GM10248 (cell line): ENCODE data around the gene PLCL2.

Experiments
- CTCF ChIA-PET: fragments of 300-600 bp; sonication (Branson Sonifier 250); formaldehyde crosslinking; extraction: SDS; loops from one replicate; lab custom pipeline; 2021; ENCODE audit warnings: antibody characterized with exemption; lab: Yijun Ruan, JAX
- POLR2A ChIA-PET: fragments of 350-650 bp; sonication (Branson Sonifier 250); formaldehyde crosslinking; extraction: SDS; loops from one replicate; lab custom pipeline; 2020; ENCODE audit warnings: antibody characterized with exemption; lab: Yijun Ruan, JAX
- DNase-seq: peaks from one replicate; pipeline ENCODE4 v3.0.0; 2012; ENCODE audit errors: extremely low spot score
- TF ChIP-seq, protein P1 (sequence below): IDR thresholded peaks from 2 replicates; pipeline ENCODE4 v1.5.1; 2012; ENCODE audit warnings: mild to moderate bottlenecking, low read depth; ENCODE audit errors: extremely low read depth, missing control alignments, control extremely low read depth

Gene PLCL2

GRCh38 chr3:16909802-16910201, 25.0 kb downstream of the PLCL2 start:
- POLR2A ChIA-PET, result no interaction called here
- TF ChIP-seq, protein P1, sequence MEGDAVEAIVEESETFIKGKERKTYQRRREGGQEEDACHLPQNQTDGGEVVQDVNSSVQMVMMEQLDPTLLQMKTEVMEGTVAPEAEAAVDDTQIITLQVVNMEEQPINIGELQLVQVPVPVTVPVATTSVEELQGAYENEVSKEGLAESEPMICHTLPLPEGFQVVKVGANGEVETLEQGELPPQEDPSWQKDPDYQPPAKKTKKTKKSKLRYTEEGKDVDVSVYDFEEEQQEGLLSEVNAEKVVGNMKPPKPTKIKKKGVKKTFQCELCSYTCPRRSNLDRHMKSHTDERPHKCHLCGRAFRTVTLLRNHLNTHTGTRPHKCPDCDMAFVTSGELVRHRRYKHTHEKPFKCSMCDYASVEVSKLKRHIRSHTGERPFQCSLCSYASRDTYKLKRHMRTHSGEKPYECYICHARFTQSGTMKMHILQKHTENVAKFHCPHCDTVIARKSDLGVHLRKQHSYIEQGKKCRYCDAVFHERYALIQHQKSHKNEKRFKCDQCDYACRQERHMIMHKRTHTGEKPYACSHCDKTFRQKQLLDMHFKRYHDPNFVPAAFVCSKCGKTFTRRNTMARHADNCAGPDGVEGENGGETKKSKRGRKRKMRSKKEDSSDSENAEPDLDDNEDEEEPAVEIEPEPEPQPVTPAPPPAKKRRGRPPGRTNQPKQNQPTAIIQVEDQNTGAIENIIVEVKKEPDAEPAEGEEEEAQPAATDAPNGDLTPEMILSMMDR, result no peak
- no peak for DNase-seq
- CTCF ChIA-PET, result interaction anchor here (1.2 to 3.6 kb wide), 4 partner anchors 11 to 325 kb away, joined by 3 to 23 read pairs (median 6); no protein-coding TSS in a partner anchor

GRCh38 chr3:16910207-16910606, 25.5 kb downstream of the PLCL2 start:
- no peak for DNase-seq
- CTCF ChIA-PET, result interaction anchor here (1.2 to 2.8 kb wide), 3 partner anchors 11 to 325 kb away, joined by 3 to 8 read pairs (median 3); no protein-coding TSS in a partner anchor
- POLR2A ChIA-PET, result no interaction called here
- TF ChIP-seq, protein P1, result no peak

DNA sequence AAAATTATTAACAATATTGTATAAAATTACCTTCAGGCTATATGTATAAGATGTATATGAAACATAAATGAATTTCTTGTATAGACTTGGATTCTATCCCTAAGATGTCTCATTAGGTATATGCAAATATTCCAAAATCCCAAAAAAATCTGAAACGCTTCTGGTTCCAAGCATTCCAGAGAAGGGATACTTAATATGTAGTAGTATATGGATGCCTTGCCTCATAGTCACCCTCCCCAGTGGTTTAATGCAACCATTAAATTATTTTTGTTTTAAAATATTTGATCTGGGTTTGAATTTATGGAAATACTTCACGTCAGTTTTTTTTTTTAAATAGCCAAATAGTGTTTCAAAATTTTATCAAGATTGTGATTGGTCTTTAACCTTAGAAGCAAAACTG, 27.2 kb downstream of the PLCL2 start:
- POLR2A ChIA-PET, result no interaction called here
- CTCF ChIA-PET, result interaction anchor here (1.3 kb wide), 1 partner anchor 17 kb away, joined by 3 read pairs; no protein-coding TSS in a partner anchor
- DNase-seq, result no peak
- TF ChIP-seq, protein P1, result no peak

- ChIA-PET CTCF (interaction anchor here (1.0 kb wide), 1 partner anchor 13 kb away, joined by 3 read pairs; no protein-coding TSS in a partner anchor), POLR2A (no interaction called here)
- DNase-seq, result peak; percentile 43
- TF ChIP-seq, protein P1, result no peak
Observed at GRCh38 chr3:16912400-16913263, 27.9 kb downstream of the PLCL2 start.

GRCh38 chr3:16913264-16913580, 28.5 kb downstream of the PLCL2 start:
- no peak for DNase-seq
- TF ChIP-seq, protein P1, result no peak
- ChIA-PET POLR2A (no interaction called here), CTCF (interaction anchor here (1.0 to 2.6 kb wide), 2 partner anchors 13 kb away, joined by 3 to 7 read pairs; no protein-coding TSS in a partner anchor)

DNA sequence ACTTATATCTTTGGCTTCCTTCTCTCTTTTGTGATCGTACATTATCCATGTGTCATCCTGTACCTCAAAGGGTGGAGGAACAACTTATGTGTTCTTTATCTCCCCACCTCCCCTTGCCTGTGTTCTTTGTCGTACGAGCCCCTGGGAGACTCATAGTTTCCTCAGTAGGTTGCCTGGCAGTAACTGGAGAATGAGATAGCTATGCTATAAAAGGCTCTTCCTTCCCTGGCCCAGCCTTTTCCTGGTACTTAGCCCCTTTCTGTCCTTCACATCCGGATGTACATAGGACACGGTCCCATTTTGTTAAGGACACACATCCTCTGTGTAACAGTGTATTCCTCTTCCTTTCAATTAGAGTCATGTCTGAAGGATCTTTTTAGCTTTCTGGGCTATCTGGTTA, 32.1 kb downstream of the PLCL2 start:
- TF ChIP-seq, protein P1, result no peak
- no peak for DNase-seq
- POLR2A ChIA-PET, result interaction anchor here (1.0 kb wide), 1 partner anchor 101 kb away, joined by 3 read pairs; no protein-coding TSS in a partner anchor
- CTCF ChIA-PET, result interaction anchor here (0.8 to 2.1 kb wide), 12 partner anchors 9 to 107 kb away, joined by 3 to 11 read pairs (median 3); no protein-coding TSS in a partner anchor
